ENCODE measurements around the gene MTA3. TPM values are rescaled to one million over a fixed set of nuclear protein-coding genes. Genes with fewer than 3 reads are reported as not detected.
"Not testable (repeated sequence)": the region's sequence is repeated elsewhere in the genome, so short reads cannot be mapped to it uniquely, and the experiment has no call there.

MTA3 gene
- total RNA-seq, 1 experiment from 2014 or later = 21.0 TPM

GRCh38 chr2:42556315-42556890, 12.0 kb upstream of the MTA3 start:
- Histone ChIP-seq H3K27ac (no peak overlapping the region), H3K9me3 (replicated peaks) (no peaks in the 10 kb centered on the region), H3K36me3 (no peaks in the 10 kb centered on the region), H3K4me3 (no peak overlapping the region), H3K4me1 (replicated peaks) (0 out of 2 replicates have a peak, but pooled peaks cover 5% of the 10 kb centered on the region), H3K27me3 (replicated peaks) (no peaks in the 10 kb centered on the region)
- DNase-seq (ENCODE audit: low read depth in 1 of 2, low spot score in 2 of 2) = no peak

GRCh38 chr2:42557306-42557705, 11.1 kb upstream of the MTA3 start:
- no peak overlapping the region for H3K4me3 ChIP-seq
- no peaks in the 10 kb centered on the region for H3K27me3 ChIP-seq (replicated peaks)
- H3K27ac ChIP-seq = no peak overlapping the region
- H3K36me3 ChIP-seq = no peaks in the 10 kb centered on the region
- H3K9me3 ChIP-seq (replicated peaks) = no peaks in the 10 kb centered on the region
- H3K4me1 ChIP-seq (replicated peaks) = 0 out of 2 replicates have a peak, but pooled peaks cover 5% of the 10 kb centered on the region
- no peak for DNase-seq (ENCODE audit: low read depth in 1 of 2, low spot score in 2 of 2)

- 0 out of 2 replicates have a peak, but pooled peaks cover 5% of the 10 kb centered on the region for H3K4me1 ChIP-seq (replicated peaks)
- DNase-seq (ENCODE audit: low read depth in 1 of 2, low spot score in 2 of 2) = no peak
- H3K36me3 ChIP-seq = no peaks in the 10 kb centered on the region
- no peaks in the 10 kb centered on the region for H3K9me3 ChIP-seq (replicated peaks)
- no peaks in the 10 kb centered on the region for H3K27me3 ChIP-seq (replicated peaks)
- no peak overlapping the region for H3K27ac ChIP-seq
- H3K4me3 ChIP-seq = no peak overlapping the region
Observed at GRCh38 chr2:42558827-42559226, 9.6 kb upstream of the MTA3 start.

- H3K27me3 ChIP-seq (replicated peaks); H3K9me3 ChIP-seq (replicated peaks); DNase-seq (ENCODE audit: low read depth in 1 of 2, low spot score in 2 of 2); H3K27ac ChIP-seq; H3K36me3 ChIP-seq; H3K4me3 ChIP-seq; H3K4me1 ChIP-seq (replicated peaks): not testable (repeated sequence)
Observed at GRCh38 chr2:42560133-42560532, 8.3 kb upstream of the MTA3 start.

- Histone ChIP-seq H3K9me3 (replicated peaks) (no peaks in the 10 kb centered on the region), H3K27ac (no peak overlapping the region), H3K27me3 (replicated peaks) (no peaks in the 10 kb centered on the region), H3K4me3 (no peak overlapping the region), H3K36me3 (no peaks in the 10 kb centered on the region), H3K4me1 (replicated peaks) (0 out of 2 replicates have a peak, but pooled peaks cover 5% of the 10 kb centered on the region)
- DNase-seq (ENCODE audit: low read depth in 1 of 2, low spot score in 2 of 2) = no peak
Observed at GRCh38 chr2:42560899-42561298, 7.5 kb upstream of the MTA3 start.

GRCh38 chr2:42562474-42563144, 5.8 kb upstream of the MTA3 start:
- Histone ChIP-seq H3K9me3 (replicated peaks) (no peaks in the 10 kb centered on the region), H3K27me3 (replicated peaks) (no peaks in the 10 kb centered on the region), H3K27ac (no peak overlapping the region), H3K4me3 (no peak overlapping the region), H3K36me3 (no peaks in the 10 kb centered on the region), H3K4me1 (replicated peaks) (peaks cover 10% of the 10 kb centered on the region)
- DNase-seq (ENCODE audit: low read depth in 1 of 2, low spot score in 2 of 2) = no peak

GRCh38 chr2:42566025-42566424, 2.4 kb upstream of the MTA3 start:
- Histone ChIP-seq H3K9me3 (replicated peaks) (no peaks in the 10 kb centered on the region), H3K27ac (no peak overlapping the region), H3K4me3 (no peak overlapping the region), H3K27me3 (replicated peaks) (no peaks in the 10 kb centered on the region), H3K4me1 (replicated peaks) (peaks cover 26% of the 10 kb centered on the region), H3K36me3 (peaks cover 5% of the 10 kb centered on the region)
- no peak for DNase-seq (ENCODE audit: low read depth in 1 of 2, low spot score in 2 of 2)

- Histone ChIP-seq H3K4me1 (replicated peaks) (peaks cover 26% of the 10 kb centered on the region), H3K27me3 (replicated peaks) (no peaks in the 10 kb centered on the region), H3K9me3 (replicated peaks) (no peaks in the 10 kb centered on the region), H3K4me3 (no peak overlapping the region), H3K36me3 (peaks cover 5% of the 10 kb centered on the region), H3K27ac (no peak overlapping the region)
- DNase-seq (ENCODE audit: low read depth in 1 of 2, low spot score in 2 of 2) = peak in 1 of 2 experiments; percentile 11
Observed at GRCh38 chr2:42566837-42567321, 1.6 kb upstream of the MTA3 start.

GRCh38 chr2:42567364-42567763, 1.1 kb upstream of the MTA3 start:
- Histone ChIP-seq H3K4me3 (no peak overlapping the region), H3K9me3 (replicated peaks) (no peaks in the 10 kb centered on the region), H3K27me3 (replicated peaks) (no peaks in the 10 kb centered on the region), H3K4me1 (replicated peaks) (peaks cover 26% of the 10 kb centered on the region), H3K27ac (peak overlapping the region; percentile 28; the same call in 1 of the 2 replicates), H3K36me3 (peaks cover 5% of the 10 kb centered on the region)
- DNase-seq (ENCODE audit: low read depth in 1 of 2, low spot score in 2 of 2) = peak in 1 of 2 experiments; percentile 61

- H3K27me3 ChIP-seq (replicated peaks) = no peaks in the 10 kb centered on the region
Observed at GRCh38 chr2:42567806-42568400, 529 bp upstream of the MTA3 start.

GRCh38 chr2:42569116-42569711, 782 bp downstream of the MTA3 start:
- Histone ChIP-seq H3K9me3 (replicated peaks) (no peaks in the 10 kb centered on the region), H3K4me1 (replicated peaks) (peaks cover 26% of the 10 kb centered on the region), H3K27ac (peak overlapping the region; percentile 46; the same call in 1 of the 2 replicates), H3K27me3 (replicated peaks) (no peaks in the 10 kb centered on the region), H3K36me3 (peaks cover 9% of the 10 kb centered on the region), H3K4me3 (peak overlapping the region; percentile 71)
- peak in 1 of 2 experiments; percentile 43 for DNase-seq (ENCODE audit: low read depth in 1 of 2, low spot score in 2 of 2)

More at GRCh38 chr2:42567806-42568400, 529 bp upstream of the MTA3 start:
- Histone ChIP-seq H3K36me3 (peaks cover 5% of the 10 kb centered on the region), H3K9me3 (replicated peaks) (no peaks in the 10 kb centered on the region), H3K4me1 (replicated peaks) (peaks cover 26% of the 10 kb centered on the region), H3K27ac (peak overlapping the region; percentile 28; the same call in 1 of the 2 replicates), H3K4me3 (0 out of 2 replicates have a peak overlapping the region, but pooled peaks have one; percentile 11)
- peak in 1 of 2 experiments; percentile 46 for DNase-seq (ENCODE audit: low read depth in 1 of 2, low spot score in 2 of 2)

- peaks cover 26% of the 10 kb centered on the region for H3K4me1 ChIP-seq (replicated peaks)
- H3K9me3 ChIP-seq (replicated peaks) = no peaks in the 10 kb centered on the region
- H3K27me3 ChIP-seq (replicated peaks) = no peaks in the 10 kb centered on the region
- peak overlapping the region; percentile 71 for H3K4me3 ChIP-seq
- H3K27ac ChIP-seq = no peak overlapping the region; the same call in 1 of the 2 replicates
- no peak for DNase-seq (ENCODE audit: low read depth in 1 of 2, low spot score in 2 of 2)
- peaks cover 12% of the 10 kb centered on the region for H3K36me3 ChIP-seq
Observed at GRCh38 chr2:42569883-42570282, 1.5 kb downstream of the MTA3 start.

- H3K27me3 ChIP-seq (replicated peaks) = no peaks in the 10 kb centered on the region
- H3K4me1 ChIP-seq (replicated peaks) = peaks cover 17% of the 10 kb centered on the region
- no peaks in the 10 kb centered on the region for H3K9me3 ChIP-seq (replicated peaks)
- peaks cover 26% of the 10 kb centered on the region for H3K36me3 ChIP-seq
- no peak for DNase-seq (ENCODE audit: low read depth in 1 of 2, low spot score in 2 of 2)
- no peak overlapping the region for H3K27ac ChIP-seq
- H3K4me3 ChIP-seq = no peak overlapping the region
Observed at GRCh38 chr2:42572297-42573081, 4.1 kb downstream of the MTA3 start.

Data from SJSA1 (cell line).